Osteoblast (primary cell): ENCODE data around the gene ZBTB7B. TPM values are rescaled to one million over a fixed set of nuclear protein-coding genes. Genes with fewer than 3 reads are reported as not detected.

Source experiments
- DNase-seq: peaks from one replicate; pipeline ENCODE4 v3.0.0; 2011; ENCODE audit warnings: low spot score, mixed read lengths; ENCODE audit not compliant: insufficient read length; ENCODE audit errors: missing footprints
- H2AFZ ChIP-seq: 2 replicates; pipeline ENCODE4 v1.6.0; 2011; ENCODE audit warnings: mild to moderate bottlenecking, low read length
- H3K27ac ChIP-seq: 2 replicates; pipeline ENCODE4 v1.5.1; 2011; ENCODE audit warnings: mild to moderate bottlenecking, low read depth, low read length, moderate library complexity
- H3K27me3 ChIP-seq: 2 replicates; pipeline ENCODE4 v1.6.0; 2012; ENCODE audit warnings: mild to moderate bottlenecking, control low read depth, inconsistent platforms, low read length, moderate library complexity; ENCODE audit not compliant: insufficient read depth
- H3K36me3 ChIP-seq: 2 replicates; pipeline ENCODE4 v1.5.1; 2011; ENCODE audit warnings: mild to moderate bottlenecking, low read length, control low read depth, moderate library complexity; ENCODE audit not compliant: insufficient read depth
- H3K4me1 ChIP-seq: 2 replicates; pipeline ENCODE4 v1.5.1; 2011; ENCODE audit warnings: mild to moderate bottlenecking, low read length, control low read depth, moderate library complexity; ENCODE audit not compliant: insufficient read depth
- H3K4me2 ChIP-seq: 2 replicates; pipeline ENCODE4 v1.6.0; 2011; ENCODE audit warnings: mild to moderate bottlenecking, low read length; ENCODE audit not compliant: insufficient read depth
- H3K4me3 ChIP-seq: fragments of 200-600 bp; sonication (generic); 3 replicates; pipeline ENCODE4 v1.5.1; 2012; ENCODE audit warnings: mild to moderate bottlenecking, low read length, inconsistent platforms; ENCODE audit not compliant: insufficient read depth
- H3K79me2 ChIP-seq: 2 replicates; pipeline ENCODE4 v1.6.0; 2012; ENCODE audit warnings: mild to moderate bottlenecking, low read length, control low read depth, inconsistent platforms; ENCODE audit not compliant: insufficient read depth
- H3K9me3 ChIP-seq: 2 replicates; pipeline ENCODE4 v1.5.1; 2011; ENCODE audit warnings: low read depth, low read length, control low read depth
- H4K20me1 ChIP-seq: 2 replicates; pipeline ENCODE4 v1.6.0; 2012; ENCODE audit warnings: mild to moderate bottlenecking, low read length, control low read depth; ENCODE audit not compliant: insufficient read depth
- CTCF ChIP-seq: IDR thresholded peaks from 2 replicates; pipeline ENCODE4 v1.5.1; 2011; ENCODE audit warnings: mild to moderate bottlenecking, low read depth, low read length, moderate library complexity; ENCODE audit errors: extremely low read depth
- total RNA-seq: library from RNA; depleted of rRNA; stranded (reverse); fragments of >200 nt; gene quantifications from 2 replicates; pipeline ENCODE4 v1.2.3, GENCODE V29; 2012

ZBTB7B gene
- total RNA-seq, 1 donor = 23.5 TPM

DNA sequence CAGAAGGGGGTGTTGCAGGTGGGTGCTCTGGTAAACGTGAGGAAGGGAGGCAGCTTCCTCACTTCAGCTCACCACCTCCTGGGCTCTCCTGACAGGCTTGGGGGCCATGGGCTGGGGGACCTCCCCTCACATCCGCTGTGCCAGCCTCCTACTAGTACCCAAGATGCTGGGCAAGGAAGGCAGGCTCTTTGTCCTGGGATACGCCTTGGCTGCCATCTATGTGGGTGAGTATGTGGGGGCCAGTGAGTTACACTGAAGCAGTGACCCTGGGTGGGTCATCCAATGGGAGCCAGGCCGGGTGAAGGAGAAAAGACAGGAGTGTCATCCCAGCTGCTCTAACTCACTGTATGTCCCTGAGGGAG, 36.7 kb downstream of the ZBTB7B start:
- H3K79me2 ChIP-seq = no peaks in the 10 kb centered on the region
- no peak overlapping the region for H2AFZ ChIP-seq
- TF ChIP-seq CTCF = no peak
- no peak overlapping the region for H3K27ac ChIP-seq
- H3K4me3 ChIP-seq = no peak overlapping the region
- H4K20me1 ChIP-seq = no peaks in the 10 kb centered on the region
- no peaks in the 10 kb centered on the region for H3K36me3 ChIP-seq
- H3K9me3 ChIP-seq = no peaks in the 10 kb centered on the region
- H3K4me2 ChIP-seq = no peak overlapping the region
- peaks cover 8% of the 10 kb centered on the region for H3K27me3 ChIP-seq
- H3K4me1 ChIP-seq = no peaks in the 10 kb centered on the region
- no peak for DNase-seq

DNA sequence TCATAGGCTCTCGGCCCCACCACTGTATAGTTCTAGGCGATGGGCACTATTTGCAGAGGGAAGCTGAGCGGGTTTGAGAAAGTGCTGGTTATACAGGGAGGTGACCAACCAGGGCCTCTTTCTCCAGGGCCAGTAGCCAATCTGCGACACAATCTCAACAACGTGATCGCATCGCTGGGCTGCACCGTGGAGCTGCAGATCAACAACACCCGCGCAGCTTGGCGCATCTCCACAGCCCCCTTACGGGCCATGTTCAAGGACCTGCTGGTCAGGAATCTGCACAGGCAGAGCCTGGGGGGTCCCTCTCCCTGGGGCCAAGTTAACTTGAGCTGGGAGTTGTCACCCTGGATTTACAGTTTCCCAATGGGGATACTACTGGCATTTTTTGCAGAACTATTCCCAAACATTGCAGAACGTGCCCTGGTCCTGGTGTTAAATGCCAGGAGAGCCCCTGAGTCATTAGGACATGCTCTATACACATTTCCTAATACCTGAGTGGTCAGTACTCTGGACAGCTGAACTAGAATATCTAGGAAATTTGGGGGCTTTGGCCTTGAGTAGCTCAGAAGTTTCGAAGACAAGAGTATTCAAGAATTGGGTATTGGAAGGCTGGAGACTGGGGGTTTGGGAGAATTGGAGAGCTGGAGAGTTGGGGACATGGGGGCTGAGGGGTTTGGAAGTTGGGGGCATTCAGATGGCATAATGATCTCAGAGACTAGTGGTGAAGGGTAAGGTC, 37.9 kb downstream of the ZBTB7B start:
- peak; percentile 61 for DNase-seq
- peaks cover 8% of the 10 kb centered on the region for H3K27me3 ChIP-seq
- H3K9me3 ChIP-seq = no peaks in the 10 kb centered on the region
- no peak overlapping the region for H2AFZ ChIP-seq
- H3K27ac ChIP-seq = no peak overlapping the region
- H3K36me3 ChIP-seq = no peaks in the 10 kb centered on the region
- no peak overlapping the region for H3K4me2 ChIP-seq
- H3K4me3 ChIP-seq = no peak overlapping the region
- no peaks in the 10 kb centered on the region for H3K79me2 ChIP-seq
- no peaks in the 10 kb centered on the region for H4K20me1 ChIP-seq
- no peak for TF ChIP-seq CTCF
- H3K4me1 ChIP-seq = peaks cover 7% of the 10 kb centered on the region

GRCh38 chr1:155042789-155043188, 40.2 kb downstream of the ZBTB7B start:
- H3K27ac ChIP-seq = no peak overlapping the region
- H3K79me2 ChIP-seq = no peaks in the 10 kb centered on the region
- peaks cover 7% of the 10 kb centered on the region for H3K4me1 ChIP-seq
- H4K20me1 ChIP-seq = no peaks in the 10 kb centered on the region
- H3K36me3 ChIP-seq = no peaks in the 10 kb centered on the region
- H3K4me3 ChIP-seq = no peak overlapping the region
- no peak for DNase-seq
- TF ChIP-seq CTCF = no peak
- H3K4me2 ChIP-seq = no peak overlapping the region
- H3K9me3 ChIP-seq = no peaks in the 10 kb centered on the region
- no peak overlapping the region for H2AFZ ChIP-seq
- peaks cover 5% of the 10 kb centered on the region for H3K27me3 ChIP-seq

GRCh38 chr1:155043301-155043702, 40.7 kb downstream of the ZBTB7B start:
- Histone ChIP-seq H4K20me1 (no peaks in the 10 kb centered on the region), H3K79me2 (no peaks in the 10 kb centered on the region), H3K36me3 (no peaks in the 10 kb centered on the region), H3K4me3 (no peak overlapping the region), H3K9me3 (no peaks in the 10 kb centered on the region), H3K4me2 (no peak overlapping the region), H2AFZ (no peak overlapping the region), H3K27ac (no peak overlapping the region), H3K4me1 (peaks cover 7% of the 10 kb centered on the region), H3K27me3 (peaks cover under 1% of the 10 kb centered on the region)
- TF ChIP-seq CTCF = no peak
- DNase-seq = peak; percentile 54
